HCEC 1CT (cell line): Measurements from ENCODE around the gene PLAC8.
A peak's percentile ranks its signal among the peaks of the same experiment; 100 is the strongest.
"Not testable (repeated sequence)": the region's sequence is repeated elsewhere in the genome, so short reads cannot be mapped to it uniquely, and the experiment has no call there.

Experiments
- DNase-seq: peaks from one replicate; pipeline ENCODE4 v3.0.0-alpha.2; 2017

Gene PLAC8

GRCh38 chr4:83114576-83114975, at the start of gene PLAC8:
Gene PLAC8 (minus strand): TSS chr4:83114729. CDS start chr4:83107921, 6,808 bp downstream.
- DNase-seq: no peak

GRCh38 chr4:83153417-83153816, 38.9 kb upstream of the PLAC8 start:
- no peak for DNase-seq

DNA sequence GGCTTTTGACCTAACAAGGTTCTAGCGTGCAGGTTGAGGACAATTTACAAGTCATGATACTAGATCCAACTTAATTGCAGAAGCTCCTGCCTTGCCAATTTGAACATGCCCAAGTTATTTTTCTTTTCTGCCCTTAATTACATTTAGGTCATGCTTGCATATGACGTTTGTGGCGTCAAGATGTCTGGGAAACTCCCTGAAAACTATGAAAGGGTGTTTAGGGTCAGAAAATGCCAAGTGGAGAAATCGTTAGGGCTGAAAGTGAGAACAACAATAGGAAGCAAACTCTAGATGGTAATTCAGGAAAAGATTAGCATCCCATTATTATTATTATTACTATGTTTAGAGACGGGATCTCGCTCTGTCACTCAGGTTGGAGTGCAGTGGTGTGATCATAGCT, 38.2 kb upstream of the PLAC8 start:
- no peak for DNase-seq

DNA sequence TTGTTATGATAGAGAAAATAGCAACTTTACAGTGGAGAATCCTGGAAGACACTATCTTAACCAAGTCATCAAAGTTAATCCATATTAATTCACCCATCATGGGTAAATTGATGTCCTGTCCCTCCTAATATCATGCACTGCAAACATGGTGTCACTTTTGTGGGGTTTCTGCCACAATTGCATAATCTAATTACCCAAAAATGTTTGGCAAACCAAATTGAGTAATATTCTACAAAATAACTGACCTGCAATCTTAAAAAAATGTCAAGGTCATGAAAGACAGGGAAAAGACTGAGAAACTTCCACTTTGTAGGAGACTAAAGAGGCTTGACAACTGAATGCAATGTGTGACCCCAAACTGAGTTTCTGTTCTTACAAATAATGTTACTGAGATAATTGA, 37.1 kb upstream of the PLAC8 start:
- no peak for DNase-seq

- no peak for DNase-seq
These were observed 36.3 kb upstream of the PLAC8 start for GRCh38 chr4:83150653-83151330.

- DNase-seq: no peak
These were observed 35.5 kb upstream of the PLAC8 start for GRCh38 chr4:83149865-83150652.

DNA sequence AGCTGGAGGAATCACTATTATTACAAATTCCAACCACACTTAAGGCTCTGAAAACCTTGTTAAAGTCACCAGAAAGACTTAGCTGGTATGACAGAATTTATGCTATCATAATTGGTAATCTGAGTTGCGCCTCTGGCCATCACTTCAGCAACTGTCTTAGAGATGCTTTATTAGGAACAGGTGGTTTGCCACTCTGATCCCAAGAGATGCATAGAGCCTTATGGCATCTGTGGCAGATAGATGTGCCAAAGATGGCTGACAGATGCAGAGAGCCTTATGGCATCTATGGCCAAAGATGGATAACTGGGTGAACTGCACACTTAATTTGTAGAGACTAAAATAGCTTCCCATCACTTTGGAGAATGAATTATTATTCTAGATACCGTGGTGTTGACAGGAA, 32.3 kb upstream of the PLAC8 start:
- no peak for DNase-seq

- not testable (repeated sequence) for DNase-seq
These were observed 31.2 kb upstream of the PLAC8 start for GRCh38 chr4:83145776-83146175.

GRCh38 chr4:83139514-83140156, 25.1 kb upstream of the PLAC8 start:
- no peak for DNase-seq

DNA sequence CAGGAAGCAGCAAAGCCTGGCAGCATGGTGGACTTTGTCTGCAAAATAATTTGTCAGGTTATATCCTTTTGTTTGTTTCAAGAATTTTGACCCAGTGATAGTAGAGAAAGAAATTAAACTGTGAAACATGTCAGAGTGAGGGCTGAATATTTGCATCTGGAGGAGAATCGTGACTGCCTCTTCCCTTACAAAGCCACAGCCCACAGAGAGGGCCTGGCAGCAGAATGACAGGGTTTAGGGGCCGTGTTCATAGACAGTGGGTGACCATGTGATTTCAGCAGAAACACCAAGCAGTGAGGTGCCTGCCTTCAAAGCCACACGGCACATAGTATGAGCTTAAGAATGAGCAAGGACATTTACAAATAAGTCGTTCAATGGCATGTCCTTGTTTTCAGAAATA, 24.4 kb upstream of the PLAC8 start:
- DNase-seq: no peak

GRCh38 chr4:83132065-83132464, 17.5 kb upstream of the PLAC8 start:
- no peak for DNase-seq

DNA sequence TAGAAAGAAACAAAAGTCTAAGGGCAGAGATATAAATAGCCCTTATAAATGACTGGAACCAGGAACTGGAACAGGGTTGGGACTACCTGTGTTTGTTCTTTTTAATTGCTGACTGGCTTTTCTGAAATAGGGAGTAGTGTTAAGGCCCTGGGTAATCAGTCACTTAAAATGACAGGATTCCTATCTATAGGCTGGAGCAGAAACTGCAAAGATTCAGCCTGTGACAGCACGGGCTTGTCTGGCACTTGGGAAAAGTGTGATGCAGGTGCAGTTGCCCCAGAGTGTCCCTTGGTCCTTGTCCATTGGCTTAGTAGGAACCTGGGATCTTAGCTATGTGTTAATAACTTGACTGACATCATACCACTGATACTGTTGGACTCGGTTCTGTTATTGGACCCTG, 14.7 kb upstream of the PLAC8 start:
- DNase-seq: no peak

GRCh38 chr4:83128240-83128929, 13.9 kb upstream of the PLAC8 start:
- DNase-seq: peak; percentile 86

- DNase-seq: no peak
These were observed 11.2 kb upstream of the PLAC8 start for GRCh38 chr4:83125738-83126141.

- peak; percentile 10 for DNase-seq
These were observed 9.7 kb upstream of the PLAC8 start for GRCh38 chr4:83124111-83124780.

DNA sequence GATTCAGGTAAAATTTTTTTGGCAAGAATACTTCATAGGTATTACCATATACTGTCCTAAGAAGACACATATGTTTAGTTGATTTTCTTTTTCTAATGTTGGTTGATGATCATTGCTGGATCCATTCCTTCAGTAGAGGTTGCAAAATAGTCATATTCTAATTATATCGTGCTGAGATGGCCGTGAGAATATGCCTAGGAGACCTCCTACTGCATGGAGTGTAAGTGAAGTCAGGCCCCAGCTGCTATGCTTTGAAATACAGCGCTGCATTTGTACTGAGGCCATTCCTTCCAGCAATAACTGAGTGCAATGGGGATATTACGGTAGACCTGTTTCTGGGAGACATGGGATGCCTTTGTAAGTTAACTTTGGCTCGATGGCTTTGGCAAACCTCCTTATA, 6.7 kb upstream of the PLAC8 start:
- no peak for DNase-seq

GRCh38 chr4:83118869-83119268, 4.3 kb upstream of the PLAC8 start:
- DNase-seq: no peak

GRCh38 chr4:83115656-83116285, 1.2 kb upstream of the PLAC8 start:
- DNase-seq: no peak

DNA sequence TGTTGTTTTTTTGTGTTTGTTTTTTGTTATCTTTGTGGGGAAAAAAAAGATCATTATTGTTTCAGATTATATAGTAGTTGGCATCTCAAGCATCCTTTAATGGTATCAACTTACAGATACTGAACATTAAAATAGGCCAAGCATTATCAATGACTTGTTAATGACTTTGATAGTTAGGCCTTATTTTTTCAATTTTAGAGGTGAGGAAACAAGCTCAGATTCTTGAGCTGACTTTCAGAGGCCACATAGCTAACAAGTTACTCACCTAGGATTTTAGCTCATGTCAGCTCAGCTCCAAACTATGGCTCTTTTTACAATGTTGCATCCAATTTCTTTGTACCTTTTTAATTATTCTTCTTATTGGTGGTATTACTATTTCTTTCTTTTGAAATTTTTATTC, 471 bp upstream of the PLAC8 start:
- peak; percentile 50 for DNase-seq

DNA sequence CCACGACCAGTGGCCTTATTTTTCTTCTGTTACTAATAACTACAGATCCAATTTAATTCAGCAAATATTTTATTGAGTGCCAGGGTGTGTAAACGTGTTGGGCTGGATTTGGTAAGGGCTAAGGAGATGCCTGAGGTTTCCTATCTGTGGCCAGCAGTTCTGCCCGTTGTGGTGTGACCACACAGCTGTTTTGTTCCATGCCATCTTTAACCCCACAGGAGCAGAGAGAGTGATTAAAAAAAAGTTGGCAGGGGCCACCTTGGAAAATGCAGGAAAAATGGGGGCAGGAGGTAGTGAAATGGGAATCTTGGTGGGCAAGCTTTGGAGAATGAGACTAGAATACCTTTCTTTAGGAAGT, 1.1 kb downstream of the PLAC8 start:
- DNase-seq: no peak

GRCh38 chr4:83112678-83113428, 1.7 kb downstream of the PLAC8 start:
- DNase-seq: no peak

DNA sequence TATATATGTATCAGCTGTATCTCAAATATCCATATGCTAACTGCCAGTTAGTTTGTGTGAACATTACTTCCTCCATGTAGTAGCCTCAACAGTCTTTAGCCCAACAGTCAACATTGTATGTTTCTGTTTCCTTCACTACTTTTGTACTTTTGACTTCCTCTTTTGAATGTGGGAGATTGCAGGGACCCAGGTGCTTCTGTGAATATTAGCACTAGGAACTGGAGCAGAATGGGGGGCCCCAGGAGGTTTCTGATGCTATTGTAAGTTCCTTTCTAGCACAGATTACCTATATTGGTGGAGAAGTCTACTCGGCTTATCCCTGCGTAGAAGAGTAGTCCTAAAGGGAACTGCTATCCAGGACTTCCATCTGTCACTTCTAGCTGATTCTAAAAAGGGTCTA, 2.3 kb downstream of the PLAC8 start:
- DNase-seq: no peak
